ENCODE data around the gene PCP4L1.

GRCh38 chr1:161216945-161217712 lies 41.4 kb upstream of the PCP4L1 start:
- TF ChIP-seq, protein P1, sequence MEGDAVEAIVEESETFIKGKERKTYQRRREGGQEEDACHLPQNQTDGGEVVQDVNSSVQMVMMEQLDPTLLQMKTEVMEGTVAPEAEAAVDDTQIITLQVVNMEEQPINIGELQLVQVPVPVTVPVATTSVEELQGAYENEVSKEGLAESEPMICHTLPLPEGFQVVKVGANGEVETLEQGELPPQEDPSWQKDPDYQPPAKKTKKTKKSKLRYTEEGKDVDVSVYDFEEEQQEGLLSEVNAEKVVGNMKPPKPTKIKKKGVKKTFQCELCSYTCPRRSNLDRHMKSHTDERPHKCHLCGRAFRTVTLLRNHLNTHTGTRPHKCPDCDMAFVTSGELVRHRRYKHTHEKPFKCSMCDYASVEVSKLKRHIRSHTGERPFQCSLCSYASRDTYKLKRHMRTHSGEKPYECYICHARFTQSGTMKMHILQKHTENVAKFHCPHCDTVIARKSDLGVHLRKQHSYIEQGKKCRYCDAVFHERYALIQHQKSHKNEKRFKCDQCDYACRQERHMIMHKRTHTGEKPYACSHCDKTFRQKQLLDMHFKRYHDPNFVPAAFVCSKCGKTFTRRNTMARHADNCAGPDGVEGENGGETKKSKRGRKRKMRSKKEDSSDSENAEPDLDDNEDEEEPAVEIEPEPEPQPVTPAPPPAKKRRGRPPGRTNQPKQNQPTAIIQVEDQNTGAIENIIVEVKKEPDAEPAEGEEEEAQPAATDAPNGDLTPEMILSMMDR (IDR thresholded peaks at IDR 0.05): no peak
- TF ChIP-seq MAX (CRISPR knock-in tag; IDR thresholded peaks at IDR 0.05) (no peak), ZBTB43 (CRISPR knock-in tag; IDR thresholded peaks at IDR 0.05) (no peak), ZNF317 (CRISPR knock-in tag; IDR thresholded peaks at IDR 0.05; ENCODE audit: borderline replicate concordance, low read depth) (no peak), ESRRA (CRISPR knock-in tag; IDR thresholded peaks at IDR 0.05; ENCODE audit: borderline replicate concordance) (no peak), MXD4 (CRISPR knock-in tag; IDR thresholded peaks at IDR 0.05; ENCODE audit: borderline replicate concordance) (no peak), CREB1 (CRISPR knock-in tag; IDR thresholded peaks at IDR 0.05) (no peak), ZNF138 (CRISPR knock-in tag; conservative IDR thresholded peaks at IDR 0.05) (no peak), TEAD4 (CRISPR knock-in tag; IDR thresholded peaks at IDR 0.05) (no peak), NR2C2 (CRISPR knock-in tag; IDR thresholded peaks at IDR 0.05) (no peak), NFYB (CRISPR knock-in tag; conservative IDR thresholded peaks at IDR 0.05; ENCODE audit: low read depth) (no peak)
- TF ChIP-seq, protein P2, sequence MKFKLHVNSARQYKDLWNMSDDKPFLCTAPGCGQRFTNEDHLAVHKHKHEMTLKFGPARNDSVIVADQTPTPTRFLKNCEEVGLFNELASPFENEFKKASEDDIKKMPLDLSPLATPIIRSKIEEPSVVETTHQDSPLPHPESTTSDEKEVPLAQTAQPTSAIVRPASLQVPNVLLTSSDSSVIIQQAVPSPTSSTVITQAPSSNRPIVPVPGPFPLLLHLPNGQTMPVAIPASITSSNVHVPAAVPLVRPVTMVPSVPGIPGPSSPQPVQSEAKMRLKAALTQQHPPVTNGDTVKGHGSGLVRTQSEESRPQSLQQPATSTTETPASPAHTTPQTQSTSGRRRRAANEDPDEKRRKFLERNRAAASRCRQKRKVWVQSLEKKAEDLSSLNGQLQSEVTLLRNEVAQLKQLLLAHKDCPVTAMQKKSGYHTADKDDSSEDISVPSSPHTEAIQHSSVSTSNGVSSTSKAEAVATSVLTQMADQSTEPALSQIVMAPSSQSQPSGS (CRISPR knock-in tag; IDR thresholded peaks at IDR 0.05; ENCODE audit: borderline replicate concordance, low read depth): no peak
- TF ChIP-seq, protein P3, sequence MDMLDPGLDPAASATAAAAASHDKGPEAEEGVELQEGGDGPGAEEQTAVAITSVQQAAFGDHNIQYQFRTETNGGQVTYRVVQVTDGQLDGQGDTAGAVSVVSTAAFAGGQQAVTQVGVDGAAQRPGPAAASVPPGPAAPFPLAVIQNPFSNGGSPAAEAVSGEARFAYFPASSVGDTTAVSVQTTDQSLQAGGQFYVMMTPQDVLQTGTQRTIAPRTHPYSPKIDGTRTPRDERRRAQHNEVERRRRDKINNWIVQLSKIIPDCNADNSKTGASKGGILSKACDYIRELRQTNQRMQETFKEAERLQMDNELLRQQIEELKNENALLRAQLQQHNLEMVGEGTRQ (CRISPR knock-in tag; IDR thresholded peaks at IDR 0.05): no peak

Measured in WTC11 (cell line).